ENCODE results near the gene MTCL3.

DNA sequence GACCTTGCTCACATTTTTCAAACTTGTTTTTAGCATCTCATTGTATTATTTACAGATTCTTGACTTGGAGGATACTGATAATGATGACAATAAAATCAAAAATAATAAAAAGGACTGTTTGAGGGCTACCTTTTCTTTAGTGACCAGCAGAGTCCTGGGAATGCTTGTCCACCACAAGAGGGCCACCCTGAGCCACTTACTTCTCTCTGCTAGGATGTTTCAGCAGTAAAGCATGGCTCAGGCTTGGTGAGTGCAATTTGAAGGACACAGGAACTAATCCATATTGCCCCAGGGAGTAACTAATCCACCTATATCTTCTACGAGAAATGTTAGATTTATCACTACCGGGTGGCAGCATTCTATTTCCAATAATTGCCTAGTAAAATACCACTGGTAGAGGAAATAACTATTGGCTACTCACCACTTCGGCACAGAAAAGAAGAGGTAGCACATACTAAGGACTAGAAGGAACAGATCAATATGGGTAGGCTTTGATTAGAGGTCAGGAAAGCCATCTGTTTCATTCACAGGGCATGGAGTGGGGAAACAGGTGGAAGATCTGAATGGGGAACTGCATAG is 54.2 kb downstream of the MTCL3 start:
- peak; percentile 92 for TF ChIP-seq CTCF (IDR thresholded peaks at IDR 0.05)
- TF ChIP-seq POLR2AphosphoS5 (IDR thresholded peaks at IDR 0.05; ENCODE audit: low read depth, low read length): no peak
- no peak for TF ChIP-seq SIN3A (IDR thresholded peaks at IDR 0.05; ENCODE audit: borderline replicate concordance, insufficient read depth, low read depth, low read length)
